ENCODE data around the gene POMGNT1. TPM values are rescaled to one million over a fixed set of nuclear protein-coding genes. Genes with fewer than 3 reads are reported as not detected.
"Not testable (repeated sequence)": the region's sequence is repeated elsewhere in the genome, so short reads cannot be mapped to it uniquely, and the experiment has no call there.

Gene POMGNT1
- total and polyA plus RNA-seq, 8 donors = 2.9 to 47.3 (median 36.2) TPM

- Histone ChIP-seq H3K9me3 (no peaks in the 10 kb centered on the region), H3K36me3 (no peaks in the 10 kb centered on the region), H3K4me3 (no peak overlapping the region), H3K4me1 (peaks cover 6 to 25% (median 17%) of the 10 kb centered on the region in 4 donors), H3K27ac (no peak overlapping the region), H3K27me3 (no peaks in the 10 kb centered on the region)
- peak in 1 of 2 donors; percentile 33 for DNase-seq
- WGBS, 5 donors = 54 to 65% (median 59%) methylated on average over 3 of the region's 3 CpGs
- intact Hi-C loops (cut with DNase I; ENCODE audit: low total_unique reads) = no loop called here
- no peak for TF ChIP-seq EP300 (IDR thresholded peaks at IDR 0.05)
- TF ChIP-seq POLR2AphosphoS5 (IDR thresholded peaks at IDR 0.05) = no peak
- peak in 1 of 7 experiments; percentile 23 for TF ChIP-seq CTCF (IDR thresholded peaks at IDR 0.05)
Observed at GRCh38 chr1:46244656-46245371, 46.6 kb upstream of the POMGNT1 start.

GRCh38 chr1:46243831-46244230 is 45.6 kb upstream of the POMGNT1 start:
- DNase-seq; H3K4me3 ChIP-seq; intact Hi-C loops (cut with DNase I; ENCODE audit: low total_unique reads); H3K27ac ChIP-seq; H3K36me3 ChIP-seq; H3K9me3 ChIP-seq; H3K27me3 ChIP-seq: not testable (repeated sequence)
- 84 to 93% (median 90%) methylated on average over 3 of the region's 3 CpGs for WGBS, 5 donors
- peaks cover 6 to 22% (median 17%) of the 10 kb centered on the region in 4 donors for H3K4me1 ChIP-seq

GRCh38 chr1:46242918-46243317 is 44.7 kb upstream of the POMGNT1 start:
- no peaks in the 10 kb centered on the region for H3K36me3 ChIP-seq
- no peak overlapping the region for H3K4me3 ChIP-seq
- WGBS, 5 donors = 53 to 74% (median 67%) methylated on average over 1 of the region's 1 CpG
- H3K27me3 ChIP-seq = no peaks in the 10 kb centered on the region
- TF ChIP-seq POLR2AphosphoS5 (IDR thresholded peaks at IDR 0.05) (no peak), EP300 (IDR thresholded peaks at IDR 0.05) (no peak), CTCF (IDR thresholded peaks at IDR 0.05) (no peak), POLR2A (IDR thresholded peaks at IDR 0.05) (no peak)
- peaks cover 3 to 13% (median 12%) of the 10 kb centered on the region in 4 donors for H3K4me1 ChIP-seq
- no peak for DNase-seq
- no peaks in the 10 kb centered on the region for H3K9me3 ChIP-seq
- no peak overlapping the region for H3K27ac ChIP-seq
- intact Hi-C loops (cut with DNase I; ENCODE audit: low total_unique reads) = no loop called here

GRCh38 chr1:46241733-46242132 is 43.5 kb upstream of the POMGNT1 start:
- intact Hi-C loops (cut with DNase I; ENCODE audit: low total_unique reads); H3K9me3 ChIP-seq; DNase-seq; H3K27me3 ChIP-seq; H3K27ac ChIP-seq; H3K4me1 ChIP-seq; H3K36me3 ChIP-seq; H3K4me3 ChIP-seq: not testable (repeated sequence)
- WGBS, 5 donors = 73 to 87% (median 86%) methylated on average over 3 to 11 of the region's 38 CpGs; no CpG with 5 or more reads in 2 of the 5 donors

GRCh38 chr1:46238865-46239264 is 40.6 kb upstream of the POMGNT1 start:
- WGBS, 5 donors = 67 to 78% (median 74%) methylated on average over 1 of the region's 1 CpG
- DNase-seq; H3K4me1 ChIP-seq; H3K27me3 ChIP-seq; intact Hi-C loops (cut with DNase I; ENCODE audit: low total_unique reads); H3K27ac ChIP-seq; H3K4me3 ChIP-seq; H3K36me3 ChIP-seq: not testable (repeated sequence)
- H3K9me3 ChIP-seq = peaks cover 0 to 13% (median 8%) of the 10 kb centered on the region in 4 donors

GRCh38 chr1:46236882-46237281 is 38.6 kb upstream of the POMGNT1 start:
- no peak for TF ChIP-seq EP300 (IDR thresholded peaks at IDR 0.05)
- no peak for TF ChIP-seq POLR2A (IDR thresholded peaks at IDR 0.05)
- no peak for TF ChIP-seq CTCF (IDR thresholded peaks at IDR 0.05)
- TF ChIP-seq POLR2AphosphoS5 (IDR thresholded peaks at IDR 0.05) = no peak
- no peaks in the 10 kb centered on the region for H3K36me3 ChIP-seq
- no peak overlapping the region for H3K27ac ChIP-seq
- H3K4me1 ChIP-seq = no peaks in the 10 kb centered on the region
- 91 to 96% (median 92%) methylated on average over 4 of the region's 4 CpGs for WGBS, 5 donors
- intact Hi-C loops (cut with DNase I; ENCODE audit: low total_unique reads) = no loop called here
- H3K9me3 ChIP-seq = peaks cover 0 to 13% (median 8%) of the 10 kb centered on the region in 4 donors
- no peak for DNase-seq
- H3K27me3 ChIP-seq = no peaks in the 10 kb centered on the region
- no peak overlapping the region for H3K4me3 ChIP-seq

- H3K27ac ChIP-seq; H3K36me3 ChIP-seq; intact Hi-C loops (cut with DNase I; ENCODE audit: low total_unique reads); H3K4me3 ChIP-seq; H3K9me3 ChIP-seq; H3K27me3 ChIP-seq; DNase-seq; H3K4me1 ChIP-seq: not testable (repeated sequence)
- WGBS, 5 donors = 89 to 98% (median 98%) methylated on average over 3 of the region's 3 CpGs
Observed at GRCh38 chr1:46231231-46231630, 33.0 kb upstream of the POMGNT1 start.
